Peyer's patch (tissue), 4 donors: Measurements from ENCODE around the gene PLLP. TPM values are rescaled to one million over a fixed set of nuclear protein-coding genes. Genes with fewer than 3 reads are reported as not detected.

ENCODE experiments used
- DNase-seq, 3 donors: peaks; one replicate each; pipeline ENCODE4 v3.0.0-alpha.2; 2017 to 2019
- H3K27ac ChIP-seq, 4 donors: fragments of 200-600 bp; sonication (generic); one replicate each; pipeline ENCODE4 v1.5.1; 2016 to 2019
- H3K27me3 ChIP-seq, 2 donors: fragments of 200-600 bp; sonication (generic); one replicate each; pipeline ENCODE4 v1.5.1; 2019
- H3K36me3 ChIP-seq, 3 donors: fragments of 200-600 bp; sonication (generic); one replicate each; pipeline ENCODE4 v1.5.1; 2016 to 2019
- H3K4me1 ChIP-seq, 4 donors: fragments of 200-600 bp; sonication (generic); one replicate each; pipeline ENCODE4 v1.5.1; 2016 to 2019
- H3K4me3 ChIP-seq, 4 donors: fragments of 200-600 bp; sonication (generic); 1 replicate in 3 of 4; 2 replicates in 1 of 4; pipeline ENCODE4 v1.5.1; 2016 to 2019; ENCODE audit warnings: mild to moderate bottlenecking in 1 of 4
- H3K9me3 ChIP-seq, 4 donors: fragments of 200-600 bp; sonication (generic); one replicate each; pipeline ENCODE4 v1.5.1; 2016 to 2019; ENCODE audit warnings: mild to moderate bottlenecking in 1 of 4
- CTCF ChIP-seq, 6 experiments: fragments of 450-650 bp in 4 of 6; fragments of 200-600 bp in 2 of 6; sonication (generic) in 1 of 6; IDR thresholded peaks; one replicate each; pipeline ENCODE4 v1.5.1; 2017 to 2019; ENCODE audit warnings: antibody characterized with exemption in 6 of 6, mild to moderate bottlenecking in 3 of 6, moderate library complexity in 1 of 6
- POLR2A ChIP-seq, 2 donors: fragments of 450-650 bp; IDR thresholded peaks; one replicate each; pipeline ENCODE4 v1.5.1; 2017; ENCODE audit warnings: antibody characterized with exemption in 2 of 2, mild to moderate bottlenecking in 2 of 2, moderate library complexity in 2 of 2
- total RNA-seq, 4 donors: library from RNA; depleted of rRNA; stranded (reverse); fragments of >200 nt; gene quantifications; one replicate each; pipeline ENCODE4 v1.1.0, GENCODE V29; 2016

The PLLP gene
- total RNA-seq, 4 donors from 2014 or later, result 1.7 to 152 (median 126) TPM

DNA sequence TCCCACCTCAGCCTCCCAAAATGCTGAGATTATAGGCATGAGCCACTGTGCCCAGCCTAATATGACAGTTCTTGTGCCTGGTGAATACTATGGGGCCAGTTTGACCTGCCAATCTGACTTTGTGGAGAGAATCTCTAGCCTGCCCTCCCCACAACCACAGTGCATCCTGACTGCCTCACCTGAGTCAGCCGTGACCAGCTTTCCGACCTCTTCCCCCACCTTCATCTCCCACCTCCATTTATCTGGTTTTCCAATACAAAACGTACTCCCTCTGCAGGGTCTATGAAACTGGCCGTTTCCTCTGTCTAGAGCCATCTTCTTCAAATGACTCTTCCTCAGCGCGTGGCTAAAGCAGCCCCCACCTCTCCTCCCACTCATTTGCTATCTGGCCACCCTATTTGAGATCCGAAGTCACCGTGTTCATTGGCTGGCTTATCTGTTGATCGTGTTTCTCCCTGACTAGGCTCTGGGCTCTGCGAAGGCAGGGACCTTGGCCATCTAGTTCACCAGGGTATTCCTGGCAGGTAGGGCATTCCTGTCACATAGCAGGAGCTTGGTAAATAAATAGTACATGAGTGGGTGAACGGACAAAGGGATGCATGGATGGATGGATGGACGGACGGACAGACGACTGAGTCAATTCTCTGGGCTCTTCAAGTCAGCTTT is 22.3 kb upstream of the PLLP start:
- no peak for TF ChIP-seq POLR2A (IDR thresholded peaks at IDR 0.05)
- TF ChIP-seq CTCF (IDR thresholded peaks at IDR 0.05), result no peak
- DNase-seq, result peak in 2 of 3 donors; percentile 10 to 29
- no peaks in the 10 kb centered on the region for H3K27me3 ChIP-seq
- H3K4me3 ChIP-seq, result no peak overlapping the region
- no peaks in the 10 kb centered on the region for H3K36me3 ChIP-seq
- no peaks in the 10 kb centered on the region for H3K9me3 ChIP-seq
- no peak overlapping the region for H3K27ac ChIP-seq
- peaks cover 0 to 10% (median 3%) of the 10 kb centered on the region in 4 donors for H3K4me1 ChIP-seq

DNA sequence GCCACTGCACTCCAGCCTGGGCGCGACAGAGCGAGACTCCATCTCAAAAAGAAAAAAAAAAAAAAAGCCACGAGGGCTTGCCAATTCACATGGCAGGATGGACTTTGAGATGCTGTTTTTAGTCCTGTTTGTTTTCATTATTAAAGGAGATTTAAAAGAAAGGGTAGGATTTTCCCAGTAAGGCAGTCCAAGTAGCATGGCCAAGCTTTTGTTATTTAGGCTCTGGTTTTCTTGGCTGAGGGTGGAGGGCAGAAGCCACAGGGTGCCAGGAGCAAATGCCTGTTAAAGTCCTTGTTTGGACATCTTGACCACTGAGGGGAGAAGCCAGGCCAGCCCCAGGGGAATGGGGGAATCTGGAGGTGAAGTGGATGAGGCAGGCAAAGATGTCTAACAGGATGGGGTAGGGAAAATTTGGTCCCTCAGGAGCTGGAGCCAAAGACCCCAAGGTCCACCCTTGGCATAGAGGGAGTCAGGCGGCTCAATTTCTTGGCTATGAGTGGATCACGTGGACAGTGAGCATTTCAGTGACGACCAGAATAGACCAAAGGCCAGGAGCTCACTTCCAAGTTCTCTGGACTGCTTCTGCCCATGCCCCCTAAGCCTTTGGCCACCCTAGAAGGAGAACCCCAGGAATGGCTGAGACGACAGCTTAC is 20.8 kb upstream of the PLLP start:
- Histone ChIP-seq H3K27ac (peak overlapping the region in 3 of 4 donors; percentile 14 to 47 (median 37)), H3K9me3 (no peaks in the 10 kb centered on the region), H3K36me3 (no peaks in the 10 kb centered on the region), H3K27me3 (no peaks in the 10 kb centered on the region), H3K4me3 (no peak overlapping the region), H3K4me1 (peaks cover 0 to 17% (median 5%) of the 10 kb centered on the region in 4 donors)
- peak in 1 of 3 donors; percentile 47 for DNase-seq
- TF ChIP-seq CTCF (IDR thresholded peaks at IDR 0.05) (no peak), POLR2A (IDR thresholded peaks at IDR 0.05) (no peak)

- DNase-seq, result peak in 1 of 3 donors; percentile 72
- no peak overlapping the region for H3K4me3 ChIP-seq
- no peaks in the 10 kb centered on the region for H3K36me3 ChIP-seq
- H3K4me1 ChIP-seq, result peaks cover 0 to 17% (median 5%) of the 10 kb centered on the region in 4 donors
- no peaks in the 10 kb centered on the region for H3K9me3 ChIP-seq
- H3K27me3 ChIP-seq, result no peaks in the 10 kb centered on the region
- TF ChIP-seq POLR2A (IDR thresholded peaks at IDR 0.05) (no peak), CTCF (IDR thresholded peaks at IDR 0.05) (no peak)
- peak overlapping the region; percentile 14 to 50 (median 26) for H3K27ac ChIP-seq
Observed at GRCh38 chr16:57304169-57305061, 19.9 kb upstream of the PLLP start.

- Histone ChIP-seq H3K4me1 (peaks cover 0 to 22% (median 8%) of the 10 kb centered on the region in 4 donors), H3K27me3 (no peaks in the 10 kb centered on the region), H3K27ac (peak overlapping the region in 2 of 4 donors; percentile 31 to 50), H3K4me3 (no peak overlapping the region), H3K9me3 (no peaks in the 10 kb centered on the region), H3K36me3 (no peaks in the 10 kb centered on the region)
- peak in 1 of 3 donors; percentile 44 for DNase-seq
- TF ChIP-seq CTCF (IDR thresholded peaks at IDR 0.05) (no peak), POLR2A (IDR thresholded peaks at IDR 0.05) (no peak)
Observed at GRCh38 chr16:57303910-57304168, 19.4 kb upstream of the PLLP start.

DNA sequence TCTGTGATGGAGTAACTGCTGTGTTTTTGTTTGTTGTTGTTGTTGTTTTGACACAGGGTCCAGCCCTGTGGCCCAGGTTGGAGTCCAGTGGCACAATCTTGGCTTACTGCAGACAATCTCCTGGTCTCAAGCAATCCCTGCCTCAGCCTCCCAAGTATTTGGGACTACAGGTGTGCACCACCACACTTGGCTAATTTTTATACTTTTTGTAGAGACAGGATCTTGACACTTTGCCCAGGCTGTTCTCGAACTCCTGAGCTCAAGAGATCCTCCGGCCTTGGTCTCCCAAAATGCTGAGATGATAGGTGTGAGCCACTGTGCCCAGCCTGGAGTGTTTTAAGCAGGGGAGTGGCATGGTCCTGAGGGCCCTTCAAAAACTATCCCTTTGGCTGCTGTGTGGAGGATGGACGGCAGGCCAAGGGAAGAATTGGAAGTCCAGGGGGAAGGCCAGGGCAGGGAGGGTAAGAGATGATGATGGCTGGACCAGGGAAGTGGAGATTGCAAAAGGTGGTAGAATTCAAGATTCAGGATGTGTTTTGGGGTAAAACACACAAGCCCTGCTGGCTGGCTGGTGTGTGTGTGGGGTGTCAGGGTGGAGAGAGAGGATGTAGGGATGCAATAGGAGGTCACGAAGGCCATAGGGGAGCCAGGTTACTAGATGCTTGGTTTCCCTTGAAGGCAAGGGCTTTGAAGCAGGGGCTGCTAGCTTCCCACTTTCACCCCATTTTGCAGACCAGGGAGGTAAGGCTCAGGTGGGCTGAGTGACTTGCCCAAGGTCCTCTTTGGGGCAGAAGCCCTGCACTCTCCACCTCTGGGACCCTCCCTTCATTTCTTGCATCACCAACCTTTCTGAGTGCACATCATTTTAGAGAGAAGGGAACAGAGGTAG is 18.8 kb upstream of the PLLP start:
- TF ChIP-seq CTCF (IDR thresholded peaks at IDR 0.05) (no peak), POLR2A (IDR thresholded peaks at IDR 0.05) (no peak)
- Histone ChIP-seq H3K27ac (peak overlapping the region in 2 of 4 donors; percentile 31 to 50), H3K4me1 (peaks cover 0 to 24% (median 8%) of the 10 kb centered on the region in 4 donors)

More for the DNA sequence above, 18.8 kb upstream of the PLLP start:
- no peaks in the 10 kb centered on the region for H3K27me3 ChIP-seq
- DNase-seq, result peak in 1 of 3 donors; percentile 38
- H3K36me3 ChIP-seq, result no peaks in the 10 kb centered on the region
- no peaks in the 10 kb centered on the region for H3K9me3 ChIP-seq
- H3K4me3 ChIP-seq, result no peak overlapping the region
